TTC549 (cell line): ENCODE results near the gene TRAPPC3.
"Not testable (repeated sequence)": the region's sequence is repeated elsewhere in the genome, so short reads cannot be mapped to it uniquely, and the experiment has no call there.

Experiments used
- FAIRE-seq: peaks from 2 replicates; lab custom pipeline; 2012; peaks lifted over from hg19 to GRCh38; lab: Jason Lieb, UNC

Gene TRAPPC3

DNA sequence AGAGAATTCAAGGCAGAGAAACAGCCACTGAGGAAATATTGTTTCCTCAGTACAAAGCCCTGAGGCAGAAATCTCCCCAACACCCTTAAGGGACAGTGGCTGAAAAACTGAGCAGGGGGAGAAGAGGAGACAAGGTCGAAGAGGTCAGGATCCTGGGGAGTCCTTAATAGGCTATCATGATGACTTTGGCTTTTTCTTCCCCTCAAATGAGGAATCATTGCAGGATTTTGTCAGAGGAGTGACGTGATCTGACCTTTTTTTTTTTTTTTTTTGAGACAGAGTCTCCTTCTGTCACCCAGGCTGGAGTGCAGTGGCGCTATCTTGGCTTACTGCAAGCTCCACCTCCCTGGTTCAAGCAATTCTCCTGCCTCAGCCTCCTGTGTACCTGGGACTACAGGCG is 16.9 kb upstream of the TRAPPC3 start:
- no peak for FAIRE-seq

DNA sequence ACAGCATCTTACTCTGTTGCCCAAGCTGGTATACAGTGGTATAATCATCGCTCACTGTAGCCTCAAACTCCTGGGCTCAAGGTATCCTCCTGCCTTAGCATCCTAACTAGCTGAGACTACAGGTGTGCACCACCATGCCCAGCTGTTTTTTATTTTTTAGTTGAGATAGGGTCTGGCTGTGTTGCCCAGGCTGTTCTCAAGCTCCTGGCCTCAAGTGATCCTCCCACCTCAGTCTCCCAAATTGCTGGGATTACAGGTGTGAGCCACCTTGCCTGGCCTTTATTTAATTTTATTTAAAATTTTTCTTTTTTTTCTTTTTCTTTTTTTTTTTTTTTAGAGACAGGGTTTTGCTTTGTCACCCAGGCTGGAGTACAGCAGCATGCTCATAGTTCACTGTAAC is 15.9 kb upstream of the TRAPPC3 start:
- no peak for FAIRE-seq

DNA sequence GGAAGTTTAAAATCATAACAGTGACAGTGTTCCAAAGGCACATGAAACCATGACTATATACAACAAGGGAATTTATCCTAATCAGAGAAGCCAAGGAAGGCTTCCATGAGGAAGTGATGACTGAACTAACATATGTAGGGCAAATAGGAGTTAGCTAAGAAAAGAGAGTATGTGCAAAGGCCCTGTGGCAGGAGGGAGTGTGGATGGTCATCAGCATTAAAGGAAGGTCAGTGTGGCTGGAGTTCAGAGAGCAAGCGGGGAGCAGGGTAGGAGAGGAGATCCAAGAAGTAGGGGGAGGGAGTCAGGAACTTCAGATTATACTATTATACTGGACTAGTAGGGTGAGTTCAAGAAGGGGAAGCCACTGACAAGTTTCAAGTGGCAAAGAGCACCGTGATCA is 15.1 kb upstream of the TRAPPC3 start:
- FAIRE-seq = no peak

DNA sequence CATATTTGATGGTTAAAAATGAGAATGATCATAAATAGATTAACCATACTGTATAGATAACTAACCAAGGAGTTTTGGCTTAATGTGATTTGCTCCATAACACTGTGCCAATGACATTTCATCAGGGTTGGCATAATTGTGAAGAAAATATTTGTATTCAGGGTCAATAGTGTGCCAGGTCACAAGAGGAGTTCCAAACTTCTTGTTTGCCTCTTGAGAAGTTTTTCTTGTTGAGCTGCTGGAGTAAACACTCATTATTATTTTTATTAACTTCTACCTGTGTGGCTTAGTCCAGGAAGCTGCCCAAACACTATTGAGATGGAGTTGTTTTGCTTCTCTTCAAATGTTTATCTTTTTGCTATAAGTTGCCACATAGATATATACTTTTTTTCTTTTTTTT is 14.1 kb upstream of the TRAPPC3 start:
- no peak for FAIRE-seq

DNA sequence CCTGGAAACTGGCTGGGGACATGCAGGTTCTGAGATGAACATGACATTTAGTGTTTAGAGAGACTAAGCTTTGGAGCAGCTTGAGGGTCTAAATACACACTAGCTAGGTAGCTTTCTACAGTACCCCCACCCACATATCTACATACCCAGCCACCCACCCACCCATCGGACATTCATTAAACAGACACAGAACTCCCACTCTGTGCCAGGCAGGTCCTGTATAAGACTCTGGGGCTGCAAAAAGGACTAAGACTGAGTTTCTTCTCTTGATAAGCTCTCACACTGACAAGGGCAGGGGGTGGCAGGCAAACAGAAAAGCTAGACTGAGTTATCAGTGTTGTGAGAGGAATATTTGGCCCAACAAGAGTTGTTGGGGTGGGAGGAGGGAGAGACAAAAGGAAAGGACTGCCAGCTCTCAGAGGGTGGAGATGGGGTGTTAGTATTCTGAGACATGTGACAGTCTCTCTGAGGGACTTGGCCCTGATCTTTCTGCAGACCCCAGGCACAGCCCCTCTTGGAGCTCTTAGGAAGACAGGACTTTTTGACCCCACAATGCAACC is 13.5 kb upstream of the TRAPPC3 start:
- FAIRE-seq = no peak

DNA sequence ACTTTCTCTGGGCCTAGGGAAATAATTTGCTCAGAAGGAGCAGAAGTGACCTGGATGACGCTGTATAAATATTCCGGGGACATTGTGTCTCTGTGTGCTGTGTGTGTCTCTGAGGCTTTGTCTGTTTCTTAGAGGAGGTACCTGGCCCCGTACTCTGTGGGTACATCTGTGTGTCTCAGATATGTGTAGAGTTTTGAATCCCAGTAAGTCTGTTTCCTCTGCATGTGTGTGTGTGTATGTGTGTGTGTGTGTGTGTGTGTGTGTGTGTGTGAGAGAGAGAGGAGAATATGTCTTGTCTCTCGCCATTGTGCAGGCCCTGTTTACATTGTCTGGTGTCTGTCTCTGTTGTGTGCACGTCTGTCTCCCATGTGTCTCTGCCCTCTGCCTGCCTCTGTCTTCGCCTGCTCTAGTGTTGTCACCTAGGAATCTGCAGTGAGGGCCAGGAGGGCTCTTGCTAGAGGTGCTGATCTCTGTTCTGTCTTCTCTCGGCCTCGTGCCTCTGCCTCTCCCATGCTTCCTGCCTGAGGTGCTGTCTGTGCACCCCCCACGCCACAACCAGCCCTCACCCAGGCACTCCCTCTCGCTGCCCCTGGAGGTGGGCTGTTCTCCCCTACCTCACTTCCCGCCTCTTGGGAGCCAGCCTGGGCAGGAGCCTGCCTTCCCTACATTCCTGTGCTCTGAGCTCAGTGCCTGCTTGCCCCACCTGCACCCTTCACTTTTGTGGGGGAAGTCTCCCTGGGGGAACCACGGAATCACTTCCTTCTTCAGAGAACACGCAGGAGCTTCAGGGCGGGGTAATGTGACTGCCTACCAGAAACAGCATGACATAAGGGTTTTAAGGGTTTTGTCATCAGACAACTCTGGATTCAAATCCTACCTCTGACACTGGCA is 12.6 kb upstream of the TRAPPC3 start:
- no peak for FAIRE-seq

DNA sequence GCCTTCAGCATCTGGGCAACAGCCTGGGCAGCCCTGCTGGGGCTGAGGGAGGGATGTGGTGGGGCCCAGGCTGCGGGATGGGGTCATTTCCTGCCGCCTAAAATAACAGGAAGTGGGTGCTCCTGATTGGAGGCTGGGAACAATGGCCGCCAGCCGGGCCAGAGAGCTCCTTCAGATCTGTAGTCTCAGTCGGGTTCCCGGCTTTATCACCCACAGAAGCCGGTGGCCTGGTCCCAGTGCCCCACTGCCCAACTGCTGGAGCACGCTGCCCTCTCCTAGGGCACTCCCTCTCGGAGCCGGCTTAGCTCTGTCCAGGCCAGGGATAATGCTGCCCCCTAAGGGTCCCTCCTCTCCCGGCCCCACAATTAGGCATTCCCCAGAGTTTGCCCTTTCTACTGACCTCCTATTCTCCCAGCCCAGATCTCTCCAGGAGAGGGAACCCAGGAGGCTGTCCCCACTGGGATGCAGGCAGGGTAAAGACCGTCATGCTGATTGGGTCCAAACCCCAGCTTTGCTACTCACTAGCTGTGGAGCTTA is 11.7 kb upstream of the TRAPPC3 start:
- no peak for FAIRE-seq

DNA sequence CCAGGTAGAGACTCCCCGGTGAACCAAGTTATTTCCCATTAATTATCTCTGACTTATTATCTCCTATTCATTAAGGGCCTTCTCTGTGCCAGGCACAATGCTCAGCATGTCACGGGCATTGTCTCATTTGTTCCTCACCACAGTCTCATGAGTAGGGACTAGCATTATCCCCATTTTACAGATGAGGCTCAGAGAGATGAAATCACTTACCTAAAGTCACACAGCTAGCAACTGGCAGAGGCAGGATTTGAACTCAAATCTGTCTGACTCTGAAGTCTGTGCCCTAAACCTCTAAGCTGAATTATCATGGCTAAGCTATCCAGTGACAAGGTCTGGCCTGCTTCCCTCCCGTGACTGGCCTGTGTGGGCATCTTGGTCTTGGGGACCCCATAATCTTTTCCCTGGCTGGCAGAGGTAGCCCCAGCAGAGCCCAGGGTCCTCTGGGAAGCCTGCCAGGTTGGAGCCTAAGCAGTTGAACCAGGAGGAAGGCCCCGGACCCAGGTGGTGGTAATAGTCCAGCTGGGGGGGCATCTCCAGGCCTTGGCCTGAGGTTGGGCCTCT is 11.2 kb upstream of the TRAPPC3 start:
- FAIRE-seq = no peak

DNA sequence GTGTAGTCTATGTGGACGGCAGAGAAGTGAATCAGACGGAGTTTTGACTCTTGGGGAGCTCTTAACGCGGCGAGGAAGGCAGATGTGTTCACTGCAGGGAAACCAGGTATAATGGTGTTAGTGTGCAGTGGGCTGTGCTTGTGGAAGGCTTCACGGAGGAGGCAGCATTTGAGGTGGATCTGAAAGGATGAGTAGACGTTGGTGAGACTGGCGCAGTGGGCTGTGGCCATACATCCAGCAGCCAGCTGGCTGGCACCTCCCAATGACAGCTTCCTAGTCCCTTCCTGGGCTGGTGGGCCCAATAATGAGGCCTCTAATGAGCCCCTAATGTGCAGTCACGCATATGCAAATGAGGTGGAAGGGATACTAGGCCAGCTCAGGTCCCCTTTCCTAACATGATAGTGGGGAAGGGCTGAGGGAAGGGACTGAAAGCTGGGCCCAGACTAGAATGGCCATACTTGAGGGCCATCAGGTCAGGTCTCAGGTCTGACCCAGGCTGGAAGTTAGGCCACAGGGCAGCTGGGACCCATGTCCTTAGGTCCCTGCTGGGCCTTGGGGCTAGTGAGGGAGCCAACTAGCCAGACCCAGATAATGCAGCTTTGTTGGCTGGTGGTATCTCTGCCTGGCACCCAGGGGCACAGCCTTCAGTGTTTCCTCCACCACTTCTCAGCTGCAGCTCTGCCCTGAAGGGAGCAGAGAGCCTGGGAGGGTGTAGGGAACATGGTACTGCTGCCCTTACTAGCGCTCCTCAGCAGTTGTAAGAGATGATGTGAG is 10.5 kb upstream of the TRAPPC3 start:
- no peak for FAIRE-seq

DNA sequence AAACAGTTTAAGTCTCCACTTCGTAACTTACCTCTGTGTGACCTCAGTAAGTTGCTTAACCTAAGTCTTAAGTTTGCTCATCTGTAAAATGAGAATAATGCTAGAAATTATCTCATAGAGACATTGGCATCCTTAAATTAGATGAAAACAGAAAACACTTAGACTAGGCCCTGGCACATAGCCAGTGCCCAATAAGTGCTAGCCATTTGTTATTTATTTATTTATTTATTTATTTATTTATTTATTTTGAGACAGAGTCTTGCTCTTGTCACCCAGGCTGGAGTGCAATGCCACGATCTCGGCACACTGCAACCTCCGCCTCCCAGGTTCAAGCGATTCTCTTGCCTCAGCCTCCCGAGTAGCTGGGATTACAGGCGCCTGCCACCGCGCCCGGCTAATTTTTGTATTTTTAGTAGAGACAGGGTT is 9.6 kb upstream of the TRAPPC3 start:
- FAIRE-seq = not testable (repeated sequence)

DNA sequence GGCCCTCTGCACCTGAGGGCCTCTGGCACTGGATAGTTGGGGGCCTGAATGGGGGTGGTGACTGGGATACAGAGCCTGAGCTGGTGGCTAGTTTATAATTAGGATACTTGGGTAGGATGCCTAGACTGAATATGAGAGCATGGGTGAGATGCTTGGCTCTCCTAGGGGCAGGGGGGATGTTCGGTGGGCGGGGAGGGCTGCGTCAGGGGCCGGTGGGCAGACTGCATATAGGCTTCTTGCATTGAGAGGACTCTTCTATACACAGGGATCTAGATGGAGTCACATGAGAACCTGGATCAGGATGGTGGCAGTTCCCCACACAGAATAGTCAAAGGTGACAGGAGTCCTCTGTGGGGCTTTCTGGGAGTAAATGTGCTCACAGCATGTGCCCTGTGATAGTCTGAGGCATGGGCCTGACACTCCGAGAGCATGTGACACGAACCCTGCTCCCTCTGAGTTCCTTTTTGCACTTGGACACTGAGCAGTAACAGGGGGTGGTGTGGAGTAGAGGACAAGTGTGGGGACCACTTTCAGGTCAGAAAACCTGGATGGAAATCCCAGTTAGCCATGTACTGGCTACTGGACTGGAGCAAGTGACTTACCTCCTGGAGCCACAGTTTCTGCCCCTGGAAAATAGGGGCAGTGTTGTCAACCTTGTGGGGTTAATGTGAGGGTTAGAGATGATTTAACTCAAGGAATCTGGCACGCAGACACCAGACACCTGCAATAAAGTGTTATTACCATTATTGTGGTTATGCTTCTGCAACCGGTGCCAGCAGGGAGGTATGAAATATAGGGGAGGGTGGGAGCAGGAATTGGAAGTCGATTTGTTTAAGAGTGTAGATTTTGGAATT is 8.9 kb upstream of the TRAPPC3 start:
- FAIRE-seq = no peak

DNA sequence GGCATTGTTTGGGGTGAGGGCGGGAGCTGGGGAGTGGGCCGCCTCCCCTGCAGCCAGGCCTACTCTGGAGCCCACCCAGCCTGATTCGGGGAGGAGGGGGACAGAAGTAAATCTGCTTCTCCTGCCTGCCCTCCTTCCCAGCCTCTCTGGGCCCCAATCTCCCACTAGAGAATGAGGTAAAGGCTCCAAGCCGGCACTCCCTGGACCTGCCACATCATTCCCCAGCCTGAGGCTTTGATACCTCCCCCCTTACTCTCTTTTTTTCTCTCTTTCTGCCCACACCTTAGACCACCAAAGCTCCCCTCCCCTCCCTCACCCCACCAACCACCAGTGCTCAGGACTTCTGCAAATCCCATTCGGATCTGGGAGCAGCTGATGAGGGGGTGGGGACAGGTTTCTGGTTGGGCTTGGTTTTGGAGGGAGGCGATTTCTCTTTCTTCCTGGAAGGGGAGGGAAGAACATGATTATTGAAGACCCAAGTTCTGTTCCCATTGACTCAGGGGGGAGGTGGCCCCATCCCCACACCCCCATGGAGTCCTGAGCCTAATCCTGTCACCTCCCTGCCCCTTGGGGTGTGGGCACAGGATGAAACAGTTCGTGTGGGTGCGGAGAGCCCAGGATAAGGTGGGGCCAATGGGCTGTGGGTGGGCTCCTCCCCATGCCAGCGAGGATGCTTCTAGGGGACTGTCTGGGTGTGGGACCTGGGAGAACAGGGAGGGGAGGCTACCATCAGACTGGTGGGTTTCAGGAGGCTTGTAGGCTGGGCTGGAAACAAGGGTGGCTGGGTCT is 8.0 kb upstream of the TRAPPC3 start:
- FAIRE-seq = no peak

DNA sequence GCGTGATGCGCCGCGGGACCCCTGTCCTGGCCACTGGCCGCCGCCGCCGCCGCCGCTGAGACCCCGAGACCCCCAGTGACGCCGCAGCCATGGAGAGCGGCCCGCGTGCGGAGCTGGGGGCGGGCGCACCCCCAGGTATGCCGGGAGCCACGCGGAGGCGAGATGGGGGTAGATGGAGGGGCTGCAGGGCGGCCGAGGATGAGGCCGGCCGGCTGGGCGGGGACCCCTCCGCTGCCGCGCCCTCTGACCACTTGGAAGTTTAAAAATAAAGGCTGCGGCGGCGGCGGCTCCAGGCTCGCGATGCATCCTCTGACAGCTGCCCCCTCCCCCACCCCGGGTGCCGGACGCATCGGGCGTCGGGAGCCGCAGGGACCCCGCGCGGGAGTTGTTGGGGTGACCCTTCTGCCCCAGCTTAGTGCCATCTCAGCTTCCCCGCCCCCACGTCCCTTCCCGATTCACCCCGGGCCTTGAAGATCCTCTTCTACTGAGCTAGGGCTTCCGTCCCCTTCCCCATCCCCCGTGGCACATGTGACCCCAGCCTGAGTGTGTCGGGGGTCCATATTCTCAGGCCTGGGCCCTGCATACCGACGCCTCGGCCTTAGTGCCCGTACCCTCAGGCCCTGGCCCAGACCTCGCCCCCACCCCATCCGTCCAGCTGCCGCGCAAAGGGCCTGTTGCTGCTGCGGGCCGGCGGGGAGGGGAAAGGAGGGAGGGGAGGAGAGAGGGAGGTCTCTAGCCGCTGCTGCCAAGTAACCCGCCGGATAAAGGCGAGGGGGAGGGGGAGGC is 7.2 kb upstream of the TRAPPC3 start:
- no peak for FAIRE-seq

DNA sequence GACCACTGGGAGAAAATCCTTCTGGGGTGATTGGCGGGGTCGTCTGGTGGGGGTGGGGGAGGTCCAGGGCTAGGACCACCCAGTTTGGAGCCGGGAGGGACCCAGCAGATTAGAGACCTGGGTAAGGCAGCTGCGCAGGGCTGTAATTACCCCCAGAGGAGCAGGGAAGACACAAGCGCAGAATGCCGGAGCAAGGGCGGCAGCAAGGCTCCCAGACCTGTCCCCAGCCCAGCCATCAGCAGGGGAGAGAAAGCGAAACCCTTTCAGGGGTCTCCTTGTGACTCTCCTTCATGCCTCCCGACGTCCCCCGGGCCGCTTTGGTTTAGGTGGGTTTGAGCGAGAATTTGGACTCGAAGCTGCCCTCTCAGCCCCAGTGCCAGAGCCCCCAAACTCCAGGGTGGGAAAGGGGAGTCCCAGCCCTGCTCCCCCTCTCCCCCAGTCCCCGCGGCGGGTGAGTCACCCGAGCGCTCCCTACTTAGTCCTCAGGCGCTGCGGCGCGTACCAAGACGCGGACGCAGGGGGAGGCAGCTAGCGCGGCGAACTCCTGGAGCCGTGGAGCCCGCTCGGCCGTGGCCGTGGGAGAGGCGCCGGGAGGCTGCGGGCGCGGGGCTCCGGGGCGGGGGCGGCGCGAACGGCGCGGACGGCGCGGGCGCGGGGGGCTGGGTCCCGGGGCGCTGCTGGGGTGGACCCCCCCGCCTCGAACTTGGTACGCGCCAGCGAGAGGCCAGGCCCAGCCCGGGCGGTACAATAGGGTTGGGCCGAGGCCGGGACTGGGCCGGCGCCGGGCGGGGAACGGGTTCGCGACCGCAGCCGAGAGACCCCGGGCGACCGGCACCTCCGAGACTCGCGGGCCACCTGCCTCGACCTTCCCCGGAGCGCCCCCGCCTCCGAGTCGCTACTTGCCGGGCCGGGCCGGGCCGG is 6.4 kb upstream of the TRAPPC3 start, which contains the start of gene MAP7D1:
TSS of gene MAP7D1 (plus strand) at position 753 of the 921 bp plus-strand sequence. CDS start 258 bp downstream, outside the sequence.
- no peak for FAIRE-seq

DNA sequence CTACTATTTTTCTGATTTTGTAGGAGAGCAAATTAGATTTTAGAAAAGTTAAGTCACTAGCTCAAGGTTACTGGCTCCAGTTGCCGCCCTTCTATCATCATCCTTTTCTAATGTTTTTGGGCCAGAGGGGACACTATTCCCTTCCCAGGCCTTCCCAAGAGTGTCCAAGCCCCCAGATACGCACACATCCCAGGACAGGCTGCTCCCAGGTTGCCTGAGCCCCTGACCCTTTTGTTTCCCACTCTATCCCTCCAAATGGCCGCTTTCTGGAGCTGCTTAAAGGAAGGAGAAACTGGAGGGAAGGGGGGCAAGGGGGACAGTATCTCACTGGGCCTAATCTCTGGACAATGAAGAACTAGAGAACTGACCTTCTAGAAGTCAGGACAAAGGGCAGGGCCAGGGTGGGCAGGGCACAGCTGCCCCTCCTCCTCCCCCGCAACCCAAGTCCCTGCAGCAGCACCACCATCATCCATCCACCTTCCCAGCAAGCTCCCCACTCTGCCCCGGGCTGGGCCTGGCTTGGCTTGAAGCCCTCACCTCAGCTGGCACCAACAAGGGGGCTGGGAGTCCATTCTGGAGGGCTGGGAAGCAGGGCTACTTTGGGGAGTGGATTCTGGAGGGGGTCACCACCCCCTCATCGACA is 5.6 kb upstream of the TRAPPC3 start:
- no peak for FAIRE-seq

DNA sequence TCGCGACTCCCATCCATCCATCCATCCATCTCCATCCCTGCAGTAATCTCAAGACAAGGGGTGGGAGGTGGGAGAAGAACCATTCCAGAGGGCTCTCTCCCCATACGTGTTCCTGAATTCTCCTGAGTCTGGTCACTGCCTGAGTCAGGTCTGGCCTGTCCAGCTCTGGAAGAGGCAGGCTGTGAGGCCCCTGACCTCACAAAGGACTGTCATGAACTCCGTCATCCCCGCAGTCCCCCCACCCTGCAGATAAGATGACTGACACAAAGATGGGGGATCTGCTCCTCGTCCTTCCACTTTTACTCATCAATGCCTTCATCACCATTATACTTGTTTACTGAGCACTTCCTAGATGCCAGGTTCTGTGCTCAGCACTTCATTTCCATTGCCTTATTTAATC is 5.0 kb upstream of the TRAPPC3 start:
- FAIRE-seq = no peak

DNA sequence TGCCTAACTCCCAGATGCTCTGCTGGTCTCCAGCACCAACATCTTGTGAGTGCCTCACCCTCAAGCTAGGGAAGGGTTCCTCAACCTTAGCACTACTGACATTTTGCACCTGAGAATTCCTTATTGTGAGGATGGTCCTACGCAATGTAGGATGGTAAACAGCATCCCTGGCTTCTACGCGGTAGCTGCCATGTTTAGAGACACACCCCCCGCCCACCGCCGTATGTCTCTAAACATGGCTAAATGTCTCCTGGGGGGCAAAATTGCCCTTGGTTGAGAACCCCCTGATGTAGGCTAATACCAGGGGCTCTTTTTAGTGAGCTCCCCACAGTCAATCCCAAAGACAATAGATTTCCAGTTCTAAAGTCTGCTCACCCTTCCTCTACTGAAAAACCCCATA is 4.2 kb upstream of the TRAPPC3 start:
- FAIRE-seq = no peak

DNA sequence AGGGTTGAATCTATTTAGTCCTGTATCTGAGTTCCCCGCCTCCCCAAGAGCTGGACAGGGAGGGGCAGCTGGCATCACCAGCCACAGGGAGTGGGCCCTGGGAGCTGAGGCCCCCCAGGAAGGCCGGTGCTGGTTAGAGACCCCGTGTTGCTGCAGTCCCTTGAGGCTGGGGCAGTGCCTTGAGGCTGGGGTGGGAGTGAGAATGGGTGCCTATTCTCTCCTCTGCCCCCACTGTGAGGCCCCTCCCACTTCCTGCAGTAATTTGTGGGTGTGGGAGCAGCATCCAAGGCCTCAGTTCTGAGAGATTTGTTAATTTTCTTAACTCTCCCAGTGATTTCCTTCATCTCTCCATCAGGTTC is 2.5 kb upstream of the TRAPPC3 start:
- no peak for FAIRE-seq
